Measurements from ENCODE around the gene ZMAT2. TPM values are rescaled to one million over a fixed set of nuclear protein-coding genes. Genes with fewer than 3 reads are reported as not detected.

Gene ZMAT2
- total and polyA plus RNA-seq, 7 donors: 28.0 to 97.9 (median 46.0) TPM

GRCh38 chr5:140671472-140672125, 28.6 kb upstream of the ZMAT2 start:
- 71 to 80% methylated on average over 6 of the region's 7 CpGs for WGBS, 2 donors
- DNase-seq: no peak
- Histone ChIP-seq H3K9me3 (no peaks in the 10 kb centered on the region), H3K27me3 (no peaks in the 10 kb centered on the region), H3K36me3 (peaks cover 24 to 68% (median 44%) of the 10 kb centered on the region in 4 donors), H3K4me1 (peaks cover 0 to 9% (median 3%) of the 10 kb centered on the region in 4 donors), H3K27ac (no peak overlapping the region), H3K4me3 (no peak overlapping the region)
- intact Hi-C loops (cut with DNase I): no loop called here
- no peak for TF ChIP-seq POLR2A (IDR thresholded peaks at IDR 0.05)
- TF ChIP-seq CTCF (IDR thresholded peaks at IDR 0.05): no peak
- TF ChIP-seq EP300 (IDR thresholded peaks at IDR 0.05): no peak
- TF ChIP-seq POLR2AphosphoS5 (IDR thresholded peaks at IDR 0.05): no peak

- intact Hi-C loops (cut with DNase I): no loop called here
- Histone ChIP-seq H3K27me3 (no peaks in the 10 kb centered on the region), H3K4me3 (peak overlapping the region in 3 of 4 donors; percentile 19 to 22 (median 20)), H3K36me3 (peaks cover 32 to 78% (median 51%) of the 10 kb centered on the region in 4 donors), H3K9me3 (no peaks in the 10 kb centered on the region), H3K27ac (no peak overlapping the region), H3K4me1 (peaks cover 0 to 7% (median 2%) of the 10 kb centered on the region in 4 donors)
- TF ChIP-seq POLR2AphosphoS5 (IDR thresholded peaks at IDR 0.05): no peak
- TF ChIP-seq CTCF (IDR thresholded peaks at IDR 0.05): no peak
- no peak for TF ChIP-seq POLR2A (IDR thresholded peaks at IDR 0.05)
- no peak for TF ChIP-seq EP300 (IDR thresholded peaks at IDR 0.05)
- WGBS, 2 donors: 71 to 75% methylated on average over 70 of the region's 70 CpGs
- no peak for DNase-seq
Observed at GRCh38 chr5:140672455-140673186, 27.6 kb upstream of the ZMAT2 start.

- intact Hi-C loops (cut with DNase I): no loop called here
- H3K27me3 ChIP-seq: no peaks in the 10 kb centered on the region
- 93 to 94% methylated on average over 45 of the region's 45 CpGs for whole genome bisulfite sequencing, 2 donors
- H3K4me1 ChIP-seq: peaks cover 0 to 7% (median 2%) of the 10 kb centered on the region in 4 donors
- no peaks in the 10 kb centered on the region for H3K9me3 ChIP-seq
- peaks cover 32 to 81% (median 49%) of the 10 kb centered on the region in 4 donors for H3K36me3 ChIP-seq
- TF ChIP-seq CTCF (IDR thresholded peaks at IDR 0.05) (no peak), EP300 (IDR thresholded peaks at IDR 0.05) (no peak), POLR2AphosphoS5 (IDR thresholded peaks at IDR 0.05) (no peak), POLR2A (IDR thresholded peaks at IDR 0.05) (no peak)
- peak within 1 kb of the TSS in 3 of 4 donors; percentile 19 to 22 (median 20) for H3K4me3 ChIP-seq
- DNase-seq: no peak
- no peak within 1 kb of the TSS for H3K27ac ChIP-seq
Observed at GRCh38 chr5:140673187-140673976, 26.9 kb upstream of the ZMAT2 start, which contains the start of gene DND1. Gene DND1, minus strand, starts transcription at chr5:140673576. Its CDS starts 34 bp downstream, at chr5:140673542.

GRCh38 chr5:140674211-140674610, 26.0 kb upstream of the ZMAT2 start:
- TF ChIP-seq CTCF (IDR thresholded peaks at IDR 0.05) (no peak), POLR2A (IDR thresholded peaks at IDR 0.05) (no peak), POLR2AphosphoS5 (IDR thresholded peaks at IDR 0.05) (no peak)
- WGBS, 2 donors: 85 to 91% methylated on average over 2 of the region's 2 CpGs
- peaks cover 0 to 7% (median 2%) of the 10 kb centered on the region in 4 donors for H3K4me1 ChIP-seq
- intact Hi-C loops (cut with DNase I): no loop called here
- no peak overlapping the region for H3K27ac ChIP-seq
- no peak for DNase-seq
- no peaks in the 10 kb centered on the region for H3K9me3 ChIP-seq
- H3K36me3 ChIP-seq: peaks cover 26 to 81% (median 41%) of the 10 kb centered on the region in 4 donors
- no peaks in the 10 kb centered on the region for H3K27me3 ChIP-seq
- no peak overlapping the region for H3K4me3 ChIP-seq

Data from sigmoid colon (tissue), 7 donors.